Breast epithelium (tissue), 3 donors: ENCODE data around the gene BCAS3.

Experiments used
- CTCF ChIP-seq, 3 donors: fragments of 450-650 bp; IDR thresholded peaks; one replicate each; pipeline ENCODE4 v1.5.1; 2016 to 2017; ENCODE audit warnings: antibody characterized with exemption in 3 of 3, mild to moderate bottlenecking in 3 of 3, moderate library complexity in 3 of 3
- POLR2AphosphoS5 ChIP-seq, 3 donors: sonication (generic); formaldehyde crosslinking; IDR thresholded peaks; one replicate each; pipeline ENCODE4 v1.6.1; 2017; ENCODE audit warnings: antibody characterized with exemption in 3 of 3

DNA sequence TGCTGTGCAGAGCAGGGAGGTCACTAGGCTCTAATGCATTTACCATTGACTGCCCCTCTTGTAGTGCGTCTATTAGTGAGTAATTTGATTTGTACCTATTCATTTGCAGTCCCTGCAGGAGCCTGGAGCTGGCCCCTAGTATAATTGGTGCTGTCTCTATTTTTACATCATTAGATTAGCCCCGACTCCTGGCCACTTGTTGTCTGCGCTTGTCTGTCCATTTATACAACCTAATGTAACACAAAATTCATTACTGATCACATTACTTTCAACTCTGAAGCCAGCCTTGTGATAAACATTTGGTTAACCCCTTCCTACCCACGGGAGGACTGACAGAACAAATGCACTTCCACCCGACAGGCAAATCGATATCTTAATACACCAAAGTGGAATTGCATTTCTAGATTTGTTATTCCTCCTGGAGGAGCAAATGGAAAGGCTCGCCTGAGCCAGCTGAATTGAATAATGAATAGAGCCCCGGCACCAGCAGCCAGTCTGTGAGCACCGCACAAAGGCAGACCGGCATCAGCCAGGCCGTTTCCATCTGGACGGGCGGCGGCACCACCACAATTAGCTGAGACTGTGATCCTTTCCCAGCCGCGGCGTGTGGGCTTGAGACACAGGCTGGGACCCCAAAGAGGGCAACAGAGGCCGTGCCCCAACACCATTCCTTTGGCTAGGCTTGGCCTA, 703.3 kb downstream of the BCAS3 start:
- TF ChIP-seq CTCF (IDR thresholded peaks at IDR 0.05) (no peak), POLR2AphosphoS5 (IDR thresholded peaks at IDR 0.05) (no peak)
